K562 (cell line): Measurements from ENCODE around the gene ADD3. TPM values are rescaled to one million over a fixed set of nuclear protein-coding genes. Genes with fewer than 3 reads are reported as not detected.
A peak's percentile ranks its signal among the peaks of the same experiment; 100 is the strongest.

Experiments
- AFF1 ChIP-seq, 2 experiments: fragments of 450-650 bp; IDR thresholded peaks; 2 replicates each; pipeline ENCODE4 v1.6.1; 2018; ENCODE audit warnings: mild to moderate bottlenecking in 2 of 2, low read depth in 1 of 2; ENCODE audit not compliant: partially characterized antibody in 2 of 2
- ARID3A ChIP-seq: IDR thresholded peaks from 2 replicates; pipeline ENCODE4 v1.6.1; 2012; ENCODE audit warnings: low read depth, low read length, improper control_type of control experiment, borderline replicate concordance
- ATF7 ChIP-seq: fragments of 450-650 bp; IDR thresholded peaks from 2 replicates; pipeline ENCODE4 v1.7.1; 2014; ENCODE audit warnings: mild to moderate bottlenecking, moderate library complexity
- CEBPB ChIP-seq: fragments of 450-650 bp; IDR thresholded peaks from 2 replicates; pipeline ENCODE4 v1.6.1; 2016; ENCODE audit warnings: missing genetic modification characterization, missing compliant biosample characterization
- CSDE1 ChIP-seq, 2 experiments: fragments of 450-650 bp; IDR thresholded peaks; 2 replicates each; pipeline ENCODE4 v1.6.1; 2016; ENCODE audit warnings: mild to moderate bottlenecking in 1 of 2
- CTCF ChIP-seq, 3 experiments: IDR thresholded peaks in 2 of 3; conservative IDR thresholded peaks in 1 of 3; 2 replicates each; pipeline ENCODE4 v1.5.1; 2011 to 2012; ENCODE audit warnings: low read length in 3 of 3, mild to moderate bottlenecking in 3 of 3, control low read depth in 2 of 3, improper control_type of control experiment in 1 of 3, inconsistent platforms in 1 of 3, low read depth in 1 of 3, mixed read lengths in 1 of 3, moderate library complexity in 1 of 3; ENCODE audit not compliant: insufficient read depth in 2 of 3
- DEAF1 ChIP-seq: fragments of 450-650 bp; formaldehyde crosslinking; IDR thresholded peaks from 2 replicates; pipeline ENCODE4 v1.4.0; 2020; ENCODE audit warnings: mild to moderate bottlenecking, moderate library complexity
- FOXK2 ChIP-seq, 2 experiments: fragments of 450-650 bp; IDR thresholded peaks in 1 of 2; conservative IDR thresholded peaks in 1 of 2; 2 replicates each; pipeline ENCODE4 v1.6.1; 2016; ENCODE audit warnings: low read depth in 2 of 2, mild to moderate bottlenecking in 1 of 2
- GATA2 ChIP-seq: sonication (generic); formaldehyde crosslinking; IDR thresholded peaks from 2 replicates; pipeline ENCODE4 v1.4.0; 2020; ENCODE audit warnings: mild to moderate bottlenecking, missing genetic modification reagents
- GTF2F1 ChIP-seq: IDR thresholded peaks from 2 replicates; pipeline ENCODE4 v1.6.1; 2011; ENCODE audit warnings: low read depth, low read length, improper control_type of control experiment
- HDGF ChIP-seq: fragments of 450-650 bp; IDR thresholded peaks from 2 replicates; pipeline ENCODE4 v1.6.1; 2016
- HMGN3 ChIP-seq: IDR thresholded peaks from 2 replicates; pipeline ENCODE4 v1.6.1; 2011; ENCODE audit warnings: borderline replicate concordance, low read depth, mild to moderate bottlenecking, mixed read lengths, low read length; ENCODE audit not compliant: insufficient read length; ENCODE audit errors: extremely low read depth
- JUND ChIP-seq, 2 experiments: IDR thresholded peaks; 2 replicates in 1 of 2; 3 replicates in 1 of 2; pipeline ENCODE4 v1.6.1; 2011; ENCODE audit warnings: borderline replicate concordance in 2 of 2, low read depth in 2 of 2, low read length in 2 of 2, improper control_type of control experiment in 1 of 2, missing biosample characterization in 1 of 2, missing genetic modification characterization in 1 of 2, missing genetic modification reagents in 1 of 2
- MBD2 ChIP-seq: sonication (generic); IDR thresholded peaks from 2 replicates; pipeline ENCODE4 v1.6.1; 2016; ENCODE audit warnings: low read depth, borderline replicate concordance
- RAD51 ChIP-seq: fragments of 450-650 bp; IDR thresholded peaks from 2 replicates; pipeline ENCODE4 v1.7.1; 2016; ENCODE audit warnings: low read depth, mild to moderate bottlenecking, borderline replicate concordance
- SPI1 ChIP-seq: IDR thresholded peaks from 2 replicates; pipeline ENCODE4 v1.6.1; 2011; ENCODE audit warnings: low read depth, low read length, control low read depth, borderline replicate concordance
- YY1 ChIP-seq, 3 experiments: IDR thresholded peaks; 2 replicates each; pipeline ENCODE4 v1.6.1; 2011; ENCODE audit warnings: low read length in 2 of 3, mild to moderate bottlenecking in 2 of 3, moderate library complexity in 2 of 3, borderline replicate concordance in 1 of 3, control low read depth in 1 of 3, low read depth in 1 of 3; ENCODE audit not compliant: insufficient read depth in 3 of 3, insufficient replicate concordance in 2 of 3, control insufficient read depth in 1 of 3, insufficient read length in 1 of 3; ENCODE audit errors: extremely low read depth in 1 of 3
- polyA plus RNA-seq, 8 experiments: library from polyadenylated mRNA; depleted of rRNA in 4 of 8; stranded (reverse) in 5 of 8; unstranded in 3 of 8; fragments of >200 nt; fragmentation: Nextera tagmentation in 2 of 8; fragmentation: Illumina TruSeq in 1 of 8; extraction: Ambion mirVana in 2 of 8; extraction: Trizol in 1 of 8; gene quantifications; 2 replicates each; pipeline versions ENCODE4 v1.2.1 to v1.2.3, GENCODE V29; 2011 to 2014; ENCODE audit warnings: inconsistent platforms in 1 of 8, missing spikeins in 1 of 8
- total RNA-seq, 7 experiments: library from RNA; depleted of rRNA in 6 of 7; stranded (reverse); fragments of >200 nt in 6 of 7; fragmentation: Illumina TruSeq in 2 of 7; extraction: Trizol in 2 of 7; gene quantifications; 2 replicates each; pipeline versions ENCODE4 v1.2.1 to v1.2.3, GENCODE V29; 2011 to 2021; ENCODE audit warnings: low replicate concordance in 1 of 7

Gene ADD3
- total and polyA plus RNA-seq, 9 of the 15 experiments (the other 6 are each of a cell fraction or from before 2014, with no cell fraction given) = 13.2 to 125 (median 31.7) TPM

GRCh38 chr10:110137142-110137545, 129.4 kb downstream of the ADD3 start (continued):
- peak; percentile 96 for TF ChIP-seq CEBPB (tag)
- TF ChIP-seq JUND (IDR thresholded peaks at IDR 0.05; ENCODE audit: borderline replicate concordance, low read depth, low read length) = peak; percentile 40; the same call in 1 of the 2 replicates
- TF ChIP-seq JUND (tag; IDR thresholded peaks at IDR 0.05; ENCODE audit: borderline replicate concordance, low read depth, low read length) = no peak
- peak in 2 of 3 experiments; percentile 20 to 27 for TF ChIP-seq YY1 (IDR thresholded peaks at IDR 0.05; ENCODE audit: borderline replicate concordance in 1 of 3, control insufficient read depth in 1 of 3, extremely low read depth in 1 of 3, insufficient read depth in 3 of 3, insufficient read length in 1 of 3, insufficient replicate concordance in 2 of 3, low read depth in 1 of 3, low read length in 2 of 3)
- no peak for TF ChIP-seq ATF7
- peak; percentile 83; the same call in 1 of the 2 replicates for TF ChIP-seq DEAF1 (CRISPR knock-in tag)
- no peak for TF ChIP-seq MBD2
- TF ChIP-seq CSDE1 (IDR thresholded peaks at IDR 0.05) = no peak
- TF ChIP-seq GTF2F1 = no peak
- TF ChIP-seq CTCF (IDR thresholded peaks at IDR 0.05 in 2 of 3, conservative IDR thresholded peaks at IDR 0.05 in 1 of 3; ENCODE audit: insufficient read depth in 2 of 3, low read depth in 1 of 3, low read length in 3 of 3) = peak; percentile 68 to 79 (median 71)
- 0 out of 2 replicates have a peak, but pooled peaks have one; percentile 55 for TF ChIP-seq HDGF
- peak; percentile 57 to 75 for TF ChIP-seq FOXK2 (conservative IDR thresholded peaks at IDR 0.05 in 1 of 2, IDR thresholded peaks at IDR 0.05 in 1 of 2; ENCODE audit: low read depth in 2 of 2)
- 0 out of 2 replicates have a peak, but pooled peaks have one; percentile 47 for TF ChIP-seq ARID3A
- 0 out of 2 replicates have a peak, but pooled peaks have one; percentile 8 for TF ChIP-seq GATA2
- TF ChIP-seq HMGN3 = no peak
- peak in 1 of 2 experiments; percentile 18 for TF ChIP-seq AFF1 (IDR thresholded peaks at IDR 0.05; ENCODE audit: low read depth in 1 of 2, partially characterized antibody in 2 of 2)
- TF ChIP-seq SPI1 = peak; percentile 33; the same call in 1 of the 2 replicates
- TF ChIP-seq RAD51 = no peak
